OCI-LY1 (cell line): ENCODE measurements around the gene FYB1.

ENCODE experiments used
- EZH2 ChIP-seq: fragments of 200-600 bp; sonication (generic), shearing (Covaris generic); IDR thresholded peaks from 2 replicates; pipeline ENCODE4 v1.8.0; 2017; ENCODE audit warnings: borderline replicate concordance, mixed run types, mild to moderate bottlenecking, antibody characterized with exemption, low read length, moderate library complexity, mixed read lengths
- TF ChIP-seq, protein P1 (sequence below): fragments of 200-600 bp; sonication (generic), shearing (Covaris generic); IDR thresholded peaks from 2 replicates; pipeline ENCODE4 v1.5.1; 2017; ENCODE audit warnings: mild to moderate bottlenecking, antibody characterized with exemption, low read length, moderate library complexity, mixed read lengths

DNA sequence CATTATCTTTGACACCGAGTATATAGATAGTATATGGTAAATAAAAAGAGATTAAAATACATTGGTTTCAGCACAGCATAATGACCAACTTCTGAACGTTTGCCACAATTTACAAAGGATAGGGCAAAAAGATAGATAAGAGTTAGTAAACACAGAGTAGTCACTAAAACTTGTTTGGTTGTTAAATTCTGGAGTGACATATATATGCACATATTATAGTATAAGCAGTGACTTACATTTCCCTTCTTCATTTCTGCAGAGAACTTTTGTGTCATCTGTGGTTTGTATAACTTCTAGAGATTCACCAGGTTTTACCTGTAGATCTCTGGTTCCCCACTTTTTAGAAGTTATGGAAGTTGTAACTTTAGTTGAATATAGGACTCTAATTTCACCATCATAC is 100.7 kb downstream of the FYB1 start:
- TF ChIP-seq, protein P1, sequence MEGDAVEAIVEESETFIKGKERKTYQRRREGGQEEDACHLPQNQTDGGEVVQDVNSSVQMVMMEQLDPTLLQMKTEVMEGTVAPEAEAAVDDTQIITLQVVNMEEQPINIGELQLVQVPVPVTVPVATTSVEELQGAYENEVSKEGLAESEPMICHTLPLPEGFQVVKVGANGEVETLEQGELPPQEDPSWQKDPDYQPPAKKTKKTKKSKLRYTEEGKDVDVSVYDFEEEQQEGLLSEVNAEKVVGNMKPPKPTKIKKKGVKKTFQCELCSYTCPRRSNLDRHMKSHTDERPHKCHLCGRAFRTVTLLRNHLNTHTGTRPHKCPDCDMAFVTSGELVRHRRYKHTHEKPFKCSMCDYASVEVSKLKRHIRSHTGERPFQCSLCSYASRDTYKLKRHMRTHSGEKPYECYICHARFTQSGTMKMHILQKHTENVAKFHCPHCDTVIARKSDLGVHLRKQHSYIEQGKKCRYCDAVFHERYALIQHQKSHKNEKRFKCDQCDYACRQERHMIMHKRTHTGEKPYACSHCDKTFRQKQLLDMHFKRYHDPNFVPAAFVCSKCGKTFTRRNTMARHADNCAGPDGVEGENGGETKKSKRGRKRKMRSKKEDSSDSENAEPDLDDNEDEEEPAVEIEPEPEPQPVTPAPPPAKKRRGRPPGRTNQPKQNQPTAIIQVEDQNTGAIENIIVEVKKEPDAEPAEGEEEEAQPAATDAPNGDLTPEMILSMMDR: no peak
- no peak for TF ChIP-seq EZH2
